GM19372 (cell line): ENCODE measurements around the gene COX19.
"Not testable (repeated sequence)": the region's sequence is repeated elsewhere in the genome, so short reads cannot be mapped to it uniquely, and the experiment has no call there.

Experiments used
- ATAC-seq: cut with Tn5 transposase; IDR thresholded peaks from one replicate; pipeline ENCODE4 v1.9.1; 2021; ENCODE audit warnings: mild to moderate bottlenecking, low read depth, moderate library complexity; ENCODE audit not compliant: unreplicated experiment

COX19 gene

DNA sequence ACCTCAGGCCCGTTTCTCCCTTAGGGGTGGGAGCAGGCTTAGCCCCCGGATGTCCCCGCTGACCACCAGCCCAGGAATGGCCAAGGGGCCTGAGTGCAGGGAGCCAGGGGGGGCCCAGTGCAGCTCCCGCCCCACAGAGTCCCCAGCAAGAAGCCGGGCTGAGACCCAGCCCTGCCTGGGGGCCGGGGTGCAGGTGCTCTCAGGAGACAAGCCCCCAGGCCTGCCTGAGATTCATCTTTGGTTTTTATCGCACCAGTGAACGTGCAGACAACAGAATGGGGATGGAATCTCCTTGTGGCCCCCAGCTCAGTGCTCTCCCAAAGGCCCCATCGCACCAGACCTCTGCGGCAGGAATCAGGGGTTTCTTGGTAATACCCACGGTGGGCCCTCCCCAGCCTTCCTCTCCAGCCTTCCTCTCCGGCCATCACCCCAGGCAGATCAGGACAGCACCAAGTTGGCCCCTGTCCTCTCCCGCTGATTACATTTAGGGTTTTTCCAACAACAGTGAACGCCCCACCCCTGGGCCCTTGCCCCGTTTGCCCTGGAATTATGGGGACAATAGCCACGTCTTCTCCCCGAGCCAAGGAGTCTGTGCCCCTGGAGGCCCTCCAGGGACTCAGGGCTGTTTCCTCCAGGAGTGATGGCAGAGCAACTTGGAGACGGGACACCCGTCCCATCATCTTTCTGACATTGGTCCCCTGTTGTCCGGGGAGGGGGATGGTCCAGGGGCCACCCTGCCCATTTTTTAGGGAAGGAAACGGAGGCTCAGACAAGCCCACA, 43.3 kb downstream of the COX19 start:
- no peak for ATAC-seq

DNA sequence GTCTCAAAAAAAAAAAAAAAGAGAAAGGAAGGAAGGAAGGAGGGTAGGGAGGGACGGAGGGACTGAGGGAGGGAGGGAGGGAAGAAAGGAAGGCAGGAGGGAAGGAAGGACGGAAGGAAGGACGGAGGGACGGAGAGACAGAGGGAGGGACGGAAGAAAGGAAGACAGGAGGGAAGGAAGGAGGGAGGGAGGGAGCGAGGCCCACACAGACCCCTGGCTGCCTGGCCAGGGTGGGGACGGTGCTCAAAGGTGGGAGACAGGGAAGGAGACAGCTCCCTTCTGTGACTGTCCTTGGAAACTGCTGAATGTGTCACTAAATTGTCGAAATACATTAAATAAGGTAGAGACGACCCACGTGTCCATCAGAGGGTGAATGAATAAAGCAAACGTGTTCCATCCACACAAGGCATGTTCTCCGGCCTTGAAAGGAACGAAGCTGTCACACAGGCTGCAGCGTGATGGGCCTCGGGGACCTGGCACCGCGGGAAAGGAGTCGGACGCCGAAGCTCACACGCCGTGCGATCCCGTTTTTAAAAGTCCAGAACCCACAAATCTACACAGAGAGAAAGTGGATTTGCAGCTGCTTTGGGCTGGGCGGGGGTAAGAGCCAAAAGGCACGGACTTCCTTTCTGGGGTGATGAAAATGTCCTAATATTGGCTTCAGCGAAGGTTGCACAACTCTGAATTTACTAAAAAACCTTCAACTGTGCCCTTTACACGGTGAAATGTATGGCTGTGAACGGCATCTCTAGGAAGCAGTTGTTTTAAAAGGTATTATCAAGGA, 44.2 kb downstream of the COX19 start:
- ATAC-seq, result no peak

DNA sequence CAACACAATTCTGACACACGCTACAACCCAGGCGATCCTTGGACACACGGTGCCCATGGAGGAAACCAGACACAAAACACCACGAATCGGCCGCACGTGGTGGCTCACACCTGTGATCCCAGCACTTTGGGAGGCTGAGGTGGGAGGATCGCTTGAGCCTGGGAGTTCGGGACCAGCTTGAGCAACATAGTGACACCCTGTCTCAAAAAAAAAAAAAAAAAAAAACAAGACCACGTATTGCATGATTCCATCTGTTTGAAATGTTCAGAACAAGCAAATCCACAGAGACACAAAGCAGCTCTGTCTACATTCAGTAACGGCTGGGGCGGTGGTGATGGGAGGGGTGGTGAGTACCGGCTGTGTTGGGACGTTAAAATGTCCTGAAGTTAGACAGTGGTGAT, 46.0 kb downstream of the COX19 start:
- no peak for ATAC-seq

DNA sequence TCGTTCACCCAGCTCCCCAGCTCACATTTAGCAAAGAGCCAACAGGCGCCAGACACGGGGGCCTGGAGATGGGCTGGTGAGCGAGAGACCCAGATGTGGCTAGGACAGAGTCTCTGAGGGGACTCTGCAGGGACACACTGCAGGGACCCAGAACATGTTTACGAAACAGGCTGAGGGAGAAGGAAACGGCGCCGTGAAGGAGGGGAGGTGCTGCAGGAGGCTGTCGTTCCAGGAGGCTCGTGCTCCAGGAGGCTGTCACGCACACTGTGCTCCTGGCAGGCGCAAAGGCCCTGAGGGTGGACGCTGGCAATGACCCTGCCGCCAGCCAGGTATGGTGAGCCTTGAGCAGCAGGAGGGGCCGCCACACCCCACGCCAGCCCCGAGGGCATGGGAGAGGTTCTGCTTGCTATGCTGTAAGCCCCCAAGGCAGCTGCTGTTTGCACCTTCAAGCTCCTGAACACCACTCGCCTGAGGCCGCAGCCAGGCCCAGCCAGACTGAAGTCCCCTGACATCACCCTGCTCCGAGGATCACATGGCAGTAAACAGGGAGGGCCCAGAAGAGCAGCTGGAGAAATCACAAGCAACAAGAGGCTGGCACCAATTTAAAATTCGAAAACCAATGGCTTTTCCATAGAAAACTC, 48.2 kb downstream of the COX19 start:
- no peak for ATAC-seq

DNA sequence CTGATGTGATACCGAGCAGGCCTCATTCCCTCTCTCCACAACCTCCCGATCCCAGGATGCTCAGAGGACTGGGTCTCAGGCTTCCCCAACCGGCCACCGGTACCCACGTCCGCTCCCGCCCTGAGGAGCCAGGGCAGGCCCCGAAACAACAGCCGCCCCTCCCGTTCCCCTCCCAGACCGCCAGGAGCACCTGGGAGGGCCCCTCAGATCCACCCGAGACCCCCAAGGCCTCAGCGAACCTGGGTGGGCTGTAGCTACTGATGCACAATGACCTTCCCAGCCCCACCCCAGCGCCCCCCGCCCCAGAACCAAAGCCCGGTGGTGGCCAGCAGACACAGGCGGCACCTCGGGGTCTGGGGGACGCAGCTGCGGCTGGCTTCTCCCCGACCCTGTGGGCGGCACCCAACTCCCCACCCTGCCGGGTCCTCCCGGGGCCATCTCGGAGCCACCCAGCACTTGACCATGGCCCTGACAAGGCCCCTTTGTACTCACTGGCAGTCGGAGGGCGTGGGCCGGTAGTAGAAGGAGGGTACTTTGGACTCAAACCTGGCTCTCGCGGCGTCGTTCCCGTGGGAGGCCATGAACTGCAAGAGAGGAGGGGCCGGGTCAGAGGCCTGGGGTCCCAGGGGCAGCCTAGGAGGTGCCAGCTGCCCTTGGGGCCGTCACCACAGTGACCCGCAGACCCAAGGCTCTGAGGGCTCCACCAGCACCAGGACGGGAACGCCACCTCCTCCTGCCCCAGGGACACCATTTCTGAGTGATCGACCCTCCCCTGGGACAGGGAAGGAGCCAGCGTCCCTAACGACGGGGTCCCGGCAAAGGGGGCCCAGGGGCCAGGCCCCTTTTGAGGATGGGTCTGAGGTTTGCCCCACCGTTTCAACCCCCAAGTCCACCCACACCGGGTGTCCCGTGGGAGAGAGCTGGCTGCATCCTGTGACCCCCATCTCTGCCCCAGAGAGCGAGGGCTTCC, 49.0 kb downstream of the COX19 start:
- no peak for ATAC-seq

DNA sequence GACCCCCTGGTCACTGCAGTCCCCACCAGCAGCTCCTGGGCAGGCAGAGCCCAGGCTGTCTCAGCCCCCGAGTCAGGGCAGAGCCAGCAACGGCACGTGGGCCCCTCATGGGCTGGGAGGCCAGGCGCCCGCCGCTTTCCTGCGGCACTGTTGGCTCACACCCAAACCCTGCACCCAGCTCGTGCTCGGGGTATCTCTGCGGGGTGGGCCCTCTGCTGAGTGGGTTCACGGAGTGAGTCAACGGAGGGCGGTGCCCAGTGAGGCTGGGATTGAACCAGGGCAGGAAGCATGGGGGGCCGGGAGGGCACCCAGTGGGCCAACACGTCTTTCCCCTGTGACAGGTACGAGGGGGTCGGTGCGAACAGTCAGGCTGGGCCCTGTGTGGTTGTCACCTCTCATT, 49.7 kb downstream of the COX19 start:
- ATAC-seq, result no peak

DNA sequence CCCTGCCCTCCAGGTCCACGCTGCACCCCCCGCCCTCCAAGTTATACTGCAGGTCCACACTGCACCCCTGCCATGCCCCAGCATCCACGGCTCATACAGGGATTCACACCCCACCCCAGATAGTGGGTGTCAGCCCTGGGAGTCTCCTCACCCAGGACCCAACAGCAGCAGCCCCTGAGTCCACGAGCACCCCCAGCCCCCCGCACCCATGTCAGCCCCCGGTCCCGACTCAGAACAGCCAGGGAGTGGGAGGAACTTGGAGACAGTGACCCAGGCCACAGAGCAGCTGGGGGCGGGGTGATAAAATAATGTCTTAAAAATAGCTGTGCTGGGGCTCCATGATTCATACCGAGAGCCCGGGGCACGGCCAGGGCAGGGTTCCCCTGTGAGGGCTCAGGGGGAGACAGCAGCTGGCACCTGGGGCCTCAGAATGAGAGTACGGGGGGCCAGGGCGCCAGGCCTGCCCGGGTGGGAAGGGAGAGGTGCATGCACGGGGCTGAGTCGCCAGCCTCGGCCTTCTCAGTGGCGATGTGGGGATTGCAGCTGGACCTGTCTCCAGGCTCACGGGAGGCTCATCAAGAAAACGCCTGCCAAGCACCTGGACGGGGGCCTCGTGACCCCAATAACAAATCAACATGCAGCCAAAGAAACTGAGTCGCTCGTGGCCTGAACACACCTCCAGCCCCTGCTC, 50.7 kb downstream of the COX19 start:
- ATAC-seq, result peak; percentile 33

DNA sequence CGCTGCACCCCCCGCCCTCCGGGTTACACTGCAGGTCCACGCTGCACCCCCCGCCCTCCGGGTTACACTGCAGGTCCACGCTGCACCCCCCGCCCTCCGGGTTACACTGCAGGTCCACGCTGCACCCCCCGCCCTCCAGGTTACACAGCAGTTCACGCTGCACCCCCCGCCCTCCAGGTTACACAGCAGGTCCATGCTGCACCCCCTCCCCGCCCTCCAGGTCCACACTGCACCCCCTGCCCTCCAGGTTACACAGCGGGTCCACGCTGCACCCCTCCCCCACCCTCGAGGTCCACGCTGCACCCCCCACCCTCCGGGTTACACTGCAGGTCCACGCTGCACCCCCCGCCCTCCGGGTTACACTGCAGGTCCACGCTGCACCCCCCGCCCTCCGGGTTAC, 51.3 kb downstream of the COX19 start:
- not testable (repeated sequence) for ATAC-seq

DNA sequence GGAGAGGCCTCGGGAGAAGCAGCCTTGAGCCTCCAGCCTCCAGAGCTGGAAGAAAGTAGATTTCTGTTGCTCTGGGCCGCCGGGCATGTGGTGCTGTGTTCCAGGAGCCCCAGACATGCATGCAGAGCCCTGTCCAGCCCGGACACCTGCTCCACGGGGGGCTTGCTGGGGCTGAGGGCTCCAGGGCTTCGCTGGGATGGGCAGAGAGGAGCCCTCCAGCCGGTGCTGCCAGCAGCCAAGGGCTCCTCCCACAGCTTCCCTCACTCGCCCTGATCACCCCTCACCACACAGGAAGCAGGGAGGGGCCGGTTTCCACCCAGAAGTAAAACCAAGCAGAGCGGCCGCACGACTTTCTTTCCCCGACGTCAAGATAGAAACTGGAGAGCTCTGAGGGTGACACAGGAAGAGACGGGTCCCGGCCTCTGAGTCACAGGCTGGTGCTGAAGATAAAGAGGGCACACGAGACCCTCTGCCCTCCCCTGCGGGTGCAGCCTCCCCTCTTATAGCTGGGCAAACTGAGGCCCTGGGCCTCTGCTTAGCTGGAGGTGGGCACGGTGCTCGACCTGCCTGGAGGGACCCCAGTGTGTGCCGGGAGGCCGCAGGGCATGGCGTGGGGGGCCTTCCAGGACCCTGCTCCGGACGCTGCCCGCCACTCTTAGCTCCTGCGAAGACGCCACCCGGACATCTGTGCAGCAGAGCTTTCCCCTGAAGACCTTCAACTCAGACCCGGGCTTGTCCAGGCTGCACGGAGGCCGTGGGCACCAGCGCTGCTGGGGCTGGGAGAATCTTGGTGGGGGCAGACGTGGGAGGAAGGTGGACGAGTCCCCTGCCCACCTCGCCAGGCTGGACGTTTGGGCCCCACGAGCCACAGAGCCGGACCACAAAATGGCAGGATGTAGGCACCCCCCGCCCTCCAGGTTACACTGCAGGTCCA, 52.0 kb downstream of the COX19 start:
- ATAC-seq, result peak; percentile 66

DNA sequence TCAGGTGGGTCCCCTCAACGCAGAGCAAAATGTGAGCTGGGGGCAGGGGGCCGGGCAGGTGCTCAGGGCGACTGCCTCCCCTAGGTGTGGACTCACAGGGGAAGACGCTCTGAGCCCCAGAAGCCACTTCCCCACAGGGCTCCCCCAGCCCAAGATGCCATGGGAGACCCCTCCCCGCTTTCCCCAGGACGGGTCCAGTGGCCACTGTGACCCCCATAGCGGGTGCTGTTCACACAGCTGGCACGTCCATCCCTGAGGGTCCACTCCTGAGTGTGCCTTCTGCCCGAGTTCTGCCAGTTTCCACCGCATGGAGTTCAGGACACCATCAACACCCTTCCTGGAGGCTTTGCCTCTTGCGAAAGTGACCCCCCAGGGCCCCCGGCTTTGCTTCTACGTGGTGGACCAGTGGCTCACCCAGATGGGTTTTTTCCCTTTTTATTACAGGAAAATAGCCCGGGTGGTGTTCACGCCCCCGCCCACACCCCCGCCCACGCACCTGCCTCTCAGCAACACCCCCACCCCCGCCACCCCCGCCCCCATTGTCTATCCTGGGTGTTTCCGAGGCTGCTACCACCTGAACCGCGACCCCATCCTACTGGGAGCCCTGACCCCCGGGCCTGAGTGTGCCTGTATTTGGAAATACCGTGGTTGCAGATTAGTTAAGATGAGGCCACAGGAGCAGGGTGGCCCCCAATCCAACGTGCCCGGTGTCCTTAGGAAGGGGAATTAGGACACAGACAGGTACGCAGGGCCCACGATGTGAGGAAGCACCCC, 52.8 kb downstream of the COX19 start:
- ATAC-seq, result no peak

DNA sequence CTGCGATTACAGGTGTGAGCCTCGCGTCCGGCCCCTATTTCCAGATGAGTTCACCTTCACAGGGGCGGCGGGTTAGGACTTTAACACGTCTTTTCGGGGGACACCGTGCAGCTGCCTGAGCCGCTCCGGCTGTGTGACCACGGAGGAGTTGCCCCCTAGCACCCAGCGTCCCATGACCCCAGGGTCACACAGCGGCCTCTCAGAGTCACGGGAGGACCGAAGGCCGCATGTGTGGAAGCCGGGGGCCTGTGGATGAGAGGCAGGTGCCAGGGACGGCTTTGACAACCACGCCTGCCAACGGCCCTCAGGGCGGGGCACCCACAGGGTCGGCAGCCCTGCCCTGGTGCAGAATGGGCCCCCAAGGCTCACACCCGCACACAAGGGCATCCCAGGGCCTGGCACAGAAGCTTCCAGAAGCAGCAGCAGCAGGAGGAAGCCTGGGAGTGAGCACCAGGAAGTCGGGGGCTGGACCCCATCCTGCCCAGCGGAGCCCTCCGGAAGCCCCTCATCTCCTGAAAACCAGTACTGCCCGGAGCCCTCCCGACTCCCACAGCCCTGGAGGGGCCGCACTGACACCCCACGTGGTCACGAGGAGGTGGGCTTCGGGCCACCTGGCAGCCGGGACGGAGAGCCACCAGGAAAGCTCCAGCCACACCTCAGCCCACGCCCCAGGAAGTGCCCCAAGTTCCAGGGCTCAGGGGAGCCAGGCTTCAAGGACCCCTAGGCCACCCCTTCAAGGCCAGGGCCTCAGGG, 53.6 kb downstream of the COX19 start:
- ATAC-seq, result no peak

DNA sequence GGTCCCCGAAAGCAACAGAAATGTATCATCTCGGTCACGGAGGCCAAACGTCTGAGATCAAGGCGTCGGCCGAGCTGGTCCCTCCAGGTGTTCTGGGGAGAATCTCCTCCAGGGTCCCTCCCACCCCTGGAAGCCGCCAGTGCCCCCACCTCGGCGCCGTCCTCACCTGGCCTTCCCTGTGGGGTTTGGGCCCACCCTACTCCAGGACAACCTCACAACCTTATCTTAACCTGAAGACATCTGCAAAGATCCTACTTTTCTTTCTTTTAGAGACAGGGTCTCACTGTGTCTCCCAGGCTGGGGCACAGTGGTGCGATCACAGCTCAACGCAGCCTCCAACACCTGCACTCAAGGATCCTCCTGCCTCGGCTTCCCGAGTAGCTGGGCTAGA, 54.3 kb downstream of the COX19 start:
- no peak for ATAC-seq

DNA sequence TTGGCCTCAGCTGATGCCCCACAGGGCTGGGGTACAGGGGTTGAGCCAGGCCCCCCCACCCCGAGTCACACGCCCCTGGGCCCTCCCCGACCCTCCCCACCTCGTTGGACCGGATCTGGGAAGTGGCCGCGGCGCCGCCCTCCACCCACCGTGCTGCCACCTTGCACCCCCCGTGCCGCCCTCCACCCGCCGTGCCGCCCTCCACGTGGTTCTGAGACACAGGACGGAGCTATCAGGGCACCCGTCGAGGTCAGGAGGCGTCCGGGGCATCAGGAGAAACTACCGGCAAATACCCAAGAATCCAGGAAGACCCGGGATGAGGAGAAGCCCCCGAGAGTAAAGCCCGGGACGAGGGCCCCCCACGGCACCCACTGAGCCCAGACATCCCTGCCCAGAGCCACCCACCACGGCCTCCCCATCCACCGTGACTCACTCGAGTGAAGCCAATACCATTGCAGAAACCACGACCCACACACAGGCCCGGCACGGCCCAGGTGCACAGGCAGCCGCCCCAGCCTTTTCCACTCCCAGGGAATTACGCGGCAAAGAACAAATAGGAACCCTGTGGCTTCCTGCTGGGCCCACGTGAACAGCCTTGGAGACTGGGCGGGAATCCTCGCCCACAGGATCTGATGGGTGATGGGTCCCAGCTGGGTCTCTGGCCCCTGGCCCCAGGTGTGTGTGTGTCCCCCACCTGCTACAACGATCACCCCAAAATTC, 54.8 kb downstream of the COX19 start:
- ATAC-seq, result no peak

DNA sequence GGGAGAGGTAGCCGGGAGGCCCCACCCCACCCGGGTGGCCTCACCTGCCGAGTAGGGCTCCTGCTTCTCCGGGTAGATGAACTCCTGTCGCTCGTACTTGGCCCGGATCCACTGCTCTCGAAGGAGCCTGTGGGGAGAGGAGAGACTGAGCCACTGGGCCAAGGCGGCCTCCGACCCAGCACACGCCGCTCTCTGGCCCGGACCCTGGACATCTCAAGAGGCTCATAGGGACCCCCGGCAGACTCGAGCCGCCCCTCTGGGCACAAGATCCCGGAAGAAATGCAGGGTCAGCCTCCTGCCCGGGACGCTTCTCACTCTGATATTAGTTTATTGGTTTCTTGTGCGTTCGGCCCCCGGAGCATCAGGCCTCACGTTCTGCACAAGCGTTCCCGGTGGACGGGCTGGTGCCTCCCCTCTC, 55.4 kb downstream of the COX19 start:
- no peak for ATAC-seq

DNA sequence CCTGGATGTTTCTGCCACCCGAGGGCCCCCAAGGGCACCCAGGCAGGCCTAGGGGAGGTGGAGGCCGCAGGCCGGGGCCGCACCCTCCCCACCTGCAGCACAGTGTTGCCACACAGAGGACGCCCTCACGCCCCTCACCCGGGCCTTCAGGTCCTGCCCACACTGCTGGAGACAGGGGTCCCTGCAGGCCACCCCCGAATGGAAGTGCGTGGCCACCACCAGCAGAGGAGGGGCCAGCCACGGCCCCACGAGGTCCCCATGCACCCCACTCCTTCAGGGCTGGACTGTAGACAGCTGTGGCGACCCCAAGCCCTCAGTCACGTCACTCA, 56.3 kb downstream of the COX19 start:
- ATAC-seq, result no peak

DNA sequence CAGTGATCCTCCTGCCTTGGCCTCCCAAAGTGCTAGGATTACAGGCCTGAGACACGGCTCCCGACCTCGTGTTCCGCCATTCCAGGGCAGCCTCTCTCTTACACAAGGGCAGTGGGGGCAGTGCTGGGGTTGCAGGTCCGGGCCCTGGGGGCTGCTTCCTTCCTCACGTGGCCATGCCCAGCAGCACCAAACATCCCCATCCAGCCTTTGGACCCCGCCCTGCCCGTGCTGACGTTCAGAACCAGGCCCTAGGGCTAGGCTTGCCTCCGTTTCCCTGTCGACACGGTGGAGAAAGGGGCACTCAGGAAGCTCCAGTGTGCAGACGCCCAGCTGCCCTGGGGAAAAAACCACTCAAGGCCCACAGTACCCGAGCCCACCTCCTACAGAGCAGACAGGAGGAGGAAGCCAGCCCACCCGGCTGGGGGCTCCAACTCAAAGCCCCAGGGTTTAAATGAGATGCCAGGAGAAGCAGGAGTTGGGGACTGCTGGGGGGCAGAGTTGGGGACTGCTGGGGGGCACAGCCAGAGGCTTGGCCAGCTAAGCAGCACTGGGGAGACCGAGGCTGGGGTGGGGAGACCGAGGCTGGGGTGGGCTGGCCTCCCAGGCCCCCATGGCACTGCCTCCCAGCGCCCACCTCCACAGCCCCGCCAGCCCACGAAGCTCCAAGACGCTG, 56.8 kb downstream of the COX19 start:
- ATAC-seq, result no peak
